HepG2 (cell line): ENCODE results near the gene ZNF445. TPM values are rescaled to one million over a fixed set of nuclear protein-coding genes. Genes with fewer than 3 reads are reported as not detected.

Experiments
- MXI1 ChIP-seq: IDR thresholded peaks from 3 replicates; pipeline ENCODE4 v1.6.1; 2012; ENCODE audit warnings: low read depth, low read length, inconsistent platforms, borderline replicate concordance
- RFXAP ChIP-seq: sonication (generic); formaldehyde crosslinking; IDR thresholded peaks from 2 replicates; pipeline ENCODE4 v1.4.0; 2020; ENCODE audit warnings: missing genetic modification reagents, borderline replicate concordance
- SMC3 ChIP-seq: IDR thresholded peaks from 2 replicates; pipeline ENCODE4 v1.6.1; 2011; ENCODE audit warnings: low read length, improper control_type of control experiment
- ZBTB40 ChIP-seq, 2 experiments: fragments of 450-650 bp in 1 of 2; sonication (generic) in 1 of 2; formaldehyde crosslinking in 1 of 2; IDR thresholded peaks; 2 replicates each; pipeline versions ENCODE4 v1.6.1 to v1.8.0; 2016 to 2022; ENCODE audit warnings: antibody characterized with exemption in 1 of 2, mild to moderate bottlenecking in 1 of 2, missing genetic modification reagents in 1 of 2
- polyA plus RNA-seq, 8 experiments: library from polyadenylated mRNA; depleted of rRNA in 3 of 8; stranded (reverse) in 7 of 8; unstranded in 1 of 8; fragments of >200 nt; fragmentation: Illumina TruSeq in 4 of 8; extraction: Trizol in 4 of 8; gene quantifications; 2 replicates each; pipeline versions ENCODE4 v1.2.1 to v1.2.3, GENCODE V29; 2011 to 2016; ENCODE audit warnings: low read depth in 4 of 8, missing spikeins in 1 of 8, mixed read lengths in 1 of 8; ENCODE audit not compliant: insufficient read depth in 1 of 8
- total RNA-seq, 5 experiments: library from RNA; depleted of rRNA; stranded (reverse); fragments of >200 nt; fragmentation: Illumina TruSeq; extraction: Trizol; gene quantifications; 2 replicates each; pipeline ENCODE4 v1.2.3, GENCODE V29; 2016; ENCODE audit warnings: low read depth in 1 of 5

The ZNF445 gene
- total and polyA plus RNA-seq, 2 of the 13 experiments (the other 11 are each of a cell fraction or from before 2014, with no cell fraction given), result 4.4 to 10.3 TPM

- TF ChIP-seq ZBTB40 (IDR thresholded peaks at IDR 0.05), result no peak
- TF ChIP-seq ZBTB40 (CRISPR knock-in tag; IDR thresholded peaks at IDR 0.05), result no peak
- TF ChIP-seq MXI1, result no peak
- TF ChIP-seq RFXAP (CRISPR knock-in tag), result no peak
- TF ChIP-seq SMC3, result no peak
Measured at GRCh38 chr3:44418549-44418948, 58.9 kb downstream of the ZNF445 start (continued).
